Putamen (tissue), 1 donor: Measurements from ENCODE around the gene DNAJB4.
A peak's percentile ranks its signal among the peaks of the same experiment; 100 is the strongest.
"Not testable (repeated sequence)": the region's sequence is repeated elsewhere in the genome, so short reads cannot be mapped to it uniquely, and the experiment has no call there.

Source experiments
- DNase-seq: peaks from one replicate; pipeline ENCODE4 v3.0.0-alpha.2; 2016; ENCODE audit warnings: low spot score

The DNAJB4 gene

DNA sequence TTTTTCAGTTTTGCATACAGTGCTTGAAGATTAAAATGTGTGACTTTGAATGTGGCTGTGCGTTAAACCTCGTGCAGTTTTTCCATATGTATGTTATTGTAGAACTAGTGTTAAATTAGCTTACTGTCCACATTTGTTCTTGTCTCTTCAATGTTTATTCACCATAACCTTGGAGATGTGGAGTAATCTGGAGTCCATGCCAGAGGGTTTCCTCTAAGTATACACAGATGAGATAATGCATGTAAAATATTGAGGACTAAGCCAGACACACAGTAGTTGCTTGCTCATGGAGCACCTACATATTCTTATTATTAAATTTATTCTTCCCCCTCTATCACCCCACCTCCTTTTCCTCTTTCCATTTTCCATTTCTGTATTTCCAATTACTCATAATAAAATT lies 33.3 kb downstream of the DNAJB4 start:
- DNase-seq = no peak

DNA sequence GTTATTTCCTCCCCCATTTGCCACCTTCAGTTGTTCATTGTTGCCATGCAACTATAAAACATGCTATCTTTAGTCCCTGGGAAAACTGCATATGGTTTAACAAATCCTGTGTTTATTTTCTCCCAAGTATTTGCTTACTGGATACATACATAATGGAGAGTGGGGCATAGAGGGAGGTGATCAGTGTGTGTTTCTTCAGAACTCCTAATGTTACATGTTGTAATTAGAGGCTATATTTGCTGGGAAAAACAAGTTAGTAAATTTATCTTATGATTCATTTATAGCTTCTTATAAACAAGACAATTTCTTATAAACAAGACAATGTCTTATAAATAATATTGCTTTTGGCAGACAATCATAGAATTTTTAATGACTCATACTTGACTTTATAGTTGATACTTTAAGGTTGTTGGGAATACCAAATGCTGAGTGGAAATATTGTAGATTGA lies 33.8 kb downstream of the DNAJB4 start:
- DNase-seq = no peak

DNA sequence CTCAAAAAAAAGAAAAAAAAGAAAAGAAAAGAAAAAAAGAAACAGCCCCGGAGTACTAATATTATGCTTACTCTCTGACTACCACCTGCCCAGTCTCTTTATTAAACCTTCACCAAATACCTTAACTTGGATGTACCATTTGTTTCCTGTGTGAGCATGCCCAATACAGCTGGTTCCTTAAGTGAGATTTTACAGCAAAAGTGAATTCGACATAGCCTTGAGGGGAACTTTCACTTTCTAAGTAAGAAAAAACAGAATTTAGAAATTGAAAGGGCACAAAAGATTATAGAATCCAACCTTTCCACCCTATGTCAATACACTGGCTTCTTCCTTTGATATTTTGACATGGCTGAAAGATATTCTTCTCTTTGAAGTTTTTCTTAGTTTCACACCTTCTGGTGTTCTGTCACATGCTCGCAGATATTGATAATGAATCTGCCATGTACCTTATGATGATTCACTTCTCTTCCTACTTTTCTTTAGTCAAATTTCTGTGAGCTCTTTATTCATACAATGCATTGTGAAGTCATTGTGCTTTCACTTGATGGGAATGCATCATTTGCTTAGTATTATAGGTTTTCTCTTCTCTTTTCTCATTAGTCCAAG lies 35.8 kb downstream of the DNAJB4 start:
- no peak for DNase-seq

DNA sequence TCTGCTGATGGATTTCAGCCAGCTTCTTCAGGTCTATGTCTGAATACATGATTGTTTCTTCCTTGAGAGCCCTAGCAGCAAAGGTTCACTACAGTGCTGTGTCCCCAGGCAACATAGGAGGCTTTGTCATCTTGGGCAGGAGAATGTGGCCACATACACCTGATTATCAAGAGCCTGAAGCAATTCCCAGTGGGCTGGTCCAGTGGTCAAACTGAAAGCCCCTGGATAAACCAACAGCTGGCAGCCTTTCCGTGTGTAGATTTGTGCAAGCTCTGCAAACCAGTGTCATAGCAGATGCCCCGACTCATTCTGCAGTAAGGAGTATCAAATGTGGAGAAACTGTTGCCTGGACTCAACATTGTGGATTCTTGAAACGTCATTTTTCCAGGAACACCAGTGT lies 38.7 kb downstream of the DNAJB4 start:
- no peak for DNase-seq

DNA sequence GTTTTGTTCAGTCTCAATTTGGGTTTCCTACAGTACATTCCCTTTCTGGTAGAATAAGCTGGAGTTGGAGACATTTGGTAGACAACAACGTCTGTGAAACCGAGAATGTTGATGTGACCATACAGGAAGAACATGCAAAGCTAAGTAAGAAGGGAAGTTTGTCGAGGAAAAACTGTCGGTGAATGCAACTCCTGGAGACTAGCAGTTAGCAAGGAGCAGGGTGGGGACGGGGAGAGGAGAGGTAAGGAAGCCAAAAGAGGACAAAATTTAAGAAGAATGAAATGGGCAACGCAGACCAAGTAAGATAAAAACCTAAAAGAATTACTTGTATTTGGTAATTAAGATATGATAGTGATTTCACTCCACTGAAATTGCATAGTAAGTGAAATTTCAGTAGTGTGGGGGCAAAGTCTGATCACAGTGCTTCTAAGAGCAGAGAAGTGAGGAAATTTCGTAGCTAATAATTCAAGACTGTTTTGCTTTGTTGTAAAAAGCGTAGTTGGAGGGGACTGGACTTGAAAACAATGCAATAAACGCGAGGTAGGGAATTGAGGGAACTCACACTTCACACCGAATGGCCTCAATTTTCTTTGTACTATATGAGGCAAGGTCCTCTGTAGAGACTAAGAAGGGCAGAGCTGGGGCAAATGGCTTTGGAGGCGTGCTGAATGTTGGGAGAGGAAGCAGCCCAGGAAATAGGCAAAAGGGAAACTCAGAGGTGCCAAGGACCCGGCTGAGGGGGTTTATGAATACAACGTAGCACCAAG lies 40.2 kb downstream of the DNAJB4 start:
- DNase-seq = no peak

DNA sequence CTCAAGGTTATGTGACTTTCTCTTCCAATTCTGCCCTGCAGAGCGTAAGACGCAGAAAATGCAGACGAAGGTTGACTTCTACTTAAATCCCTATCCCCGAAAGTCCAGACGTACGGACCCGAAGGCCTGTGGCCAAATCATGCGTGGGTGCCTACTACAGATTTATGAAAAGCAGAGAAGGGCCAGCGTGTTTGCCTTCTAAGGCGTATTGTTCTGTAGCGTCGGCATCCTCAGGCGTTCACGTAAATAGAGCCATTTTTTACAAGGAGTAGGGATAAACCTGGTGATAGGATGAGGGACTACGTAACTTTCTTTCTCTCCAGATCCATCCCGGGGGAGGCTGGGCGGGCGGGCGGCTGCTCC lies 40.8 kb downstream of the DNAJB4 start:
- DNase-seq = no peak

DNA sequence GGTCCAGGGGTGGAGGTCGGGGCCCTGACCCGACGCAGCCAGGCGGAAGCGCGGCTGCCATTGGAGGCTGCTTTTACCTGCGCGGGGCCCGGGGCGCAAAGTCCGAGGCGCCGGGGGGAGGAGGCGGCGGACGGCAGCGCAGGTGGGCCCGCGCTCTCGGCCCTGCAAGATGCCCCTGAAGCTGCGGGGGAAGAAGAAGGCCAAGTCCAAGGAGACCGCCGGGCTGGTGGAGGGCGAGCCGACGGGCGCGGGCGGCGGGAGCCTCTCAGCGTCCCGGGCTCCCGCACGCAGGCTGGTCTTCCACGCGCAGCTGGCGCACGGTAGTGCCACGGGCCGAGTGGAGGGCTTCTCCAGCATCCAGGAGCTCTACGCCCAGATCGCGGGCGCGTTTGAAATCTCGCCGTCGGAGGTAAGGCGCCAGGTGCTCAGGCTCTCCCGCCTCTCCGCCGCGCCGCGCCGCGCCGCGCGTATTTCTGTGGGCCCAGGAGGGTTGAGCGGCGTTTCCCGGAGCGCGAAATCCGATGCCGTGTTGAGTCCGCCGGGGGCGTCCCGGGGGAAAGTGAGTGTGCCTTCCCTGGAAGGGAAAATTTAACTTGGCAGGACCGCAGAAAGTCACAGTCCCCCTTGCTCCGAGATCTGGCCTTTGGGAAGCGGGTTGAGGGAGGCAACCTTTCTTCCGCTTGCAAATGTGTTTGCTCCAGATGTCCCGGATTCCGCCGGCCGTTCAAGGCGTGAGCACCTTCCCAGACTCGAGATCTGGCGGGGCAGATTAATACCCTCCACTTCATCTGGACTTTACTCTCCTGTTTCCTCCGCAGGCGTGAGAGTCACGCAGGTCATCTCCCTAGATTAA lies 41.4 kb downstream of the DNAJB4 start, which contains the start of gene GIPC2:
Gene GIPC2, plus strand, starts transcription at position 41 of the 853 bp plus-strand sequence. Its CDS starts 129 bp downstream, at position 170.
- no peak for DNase-seq

DNA sequence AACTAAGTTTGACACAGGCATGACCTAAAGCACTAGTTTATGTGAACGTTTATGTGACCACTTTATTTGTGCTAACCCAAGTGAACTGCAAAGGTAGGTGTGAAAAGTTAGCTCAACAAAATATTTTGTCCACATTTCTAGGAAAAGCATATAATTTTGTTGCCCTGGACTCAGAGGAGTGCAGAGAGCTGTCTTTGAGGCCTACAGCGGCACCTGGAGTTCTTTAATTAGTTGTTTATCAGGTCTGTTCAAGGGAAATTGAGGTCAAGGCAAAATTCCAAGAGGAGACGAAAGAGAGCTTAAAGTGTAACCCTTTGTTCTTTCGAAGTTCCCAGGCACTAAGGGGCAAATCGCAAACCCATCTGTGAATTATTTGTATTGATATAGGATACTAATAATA lies 42.4 kb downstream of the DNAJB4 start:
- no peak for DNase-seq

DNA sequence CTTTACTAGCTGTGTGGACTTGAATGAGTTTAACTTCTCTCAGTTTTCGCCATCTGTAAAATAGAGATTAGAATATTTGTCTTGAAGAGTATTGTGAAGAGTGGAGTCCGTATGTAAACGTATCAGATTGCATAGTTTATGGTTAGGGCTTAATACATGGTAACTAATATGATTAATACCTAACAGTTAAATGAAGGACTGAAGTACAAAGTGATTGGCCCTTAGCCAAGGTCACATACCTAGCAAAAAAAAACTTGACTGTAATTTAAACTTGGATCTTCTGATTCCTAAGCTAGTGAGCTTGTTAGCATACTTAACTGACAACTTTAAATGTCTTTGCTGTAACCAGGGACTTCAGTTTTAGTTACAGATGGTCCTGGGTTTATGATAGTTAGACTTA lies 42.9 kb downstream of the DNAJB4 start:
- no peak for DNase-seq

DNA sequence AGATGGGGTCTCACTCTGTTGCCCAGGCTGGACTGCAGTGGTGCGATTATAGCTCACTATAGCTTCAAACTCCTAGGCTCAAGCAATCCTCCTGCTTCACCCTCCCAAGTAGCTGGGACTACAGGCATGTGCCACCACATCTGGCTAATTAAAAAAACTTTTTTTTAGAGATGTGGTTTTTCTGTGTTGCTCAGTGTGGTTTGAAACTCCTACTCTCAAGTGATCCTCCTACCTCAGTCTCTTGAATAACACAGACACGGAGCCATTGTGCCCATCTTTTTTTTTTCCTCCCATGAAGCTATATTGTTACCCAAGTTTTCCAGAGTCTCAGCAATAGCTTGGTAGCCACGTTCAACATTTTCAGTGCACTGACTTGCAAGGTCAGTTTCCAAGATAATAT lies 43.7 kb downstream of the DNAJB4 start:
- DNase-seq = no peak

DNA sequence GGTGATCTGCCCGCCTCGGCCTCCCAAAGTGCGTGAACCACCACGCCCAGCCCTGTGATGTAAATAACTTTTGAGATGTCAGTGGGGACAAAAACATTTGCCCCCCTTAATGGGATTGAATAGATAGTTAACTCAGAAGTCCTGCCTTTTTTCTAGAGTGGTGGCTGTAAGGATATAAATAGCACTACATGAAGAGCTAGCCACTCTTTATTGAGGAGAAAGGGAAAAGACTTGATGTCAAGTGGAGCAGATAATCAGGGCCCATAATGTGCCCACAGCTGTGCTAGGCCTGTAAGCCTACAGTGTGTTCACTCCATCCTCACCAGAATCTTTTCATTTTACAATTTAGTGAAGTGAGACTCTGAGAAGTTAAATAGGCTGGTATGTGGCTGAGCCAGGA lies 44.7 kb downstream of the DNAJB4 start:
- no peak for DNase-seq

DNA sequence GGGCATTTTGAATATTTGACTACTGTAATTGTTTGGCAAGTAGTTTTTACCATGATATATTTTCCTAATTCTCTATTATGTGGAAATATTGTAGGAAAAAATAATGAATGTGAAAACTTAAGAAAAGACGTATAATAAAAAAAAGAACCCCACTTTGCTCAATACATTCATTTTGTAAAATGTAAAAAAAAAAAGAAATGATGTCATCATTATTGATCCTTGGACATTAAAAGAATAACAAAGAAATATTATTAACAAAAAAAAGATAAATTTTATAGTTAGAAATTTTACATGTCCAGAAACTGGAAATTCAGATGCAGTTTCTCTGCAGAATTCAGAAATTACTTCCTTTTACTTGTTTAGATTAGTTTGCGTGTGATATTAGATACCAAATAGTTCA lies 46.3 kb downstream of the DNAJB4 start:
- DNase-seq = no peak

DNA sequence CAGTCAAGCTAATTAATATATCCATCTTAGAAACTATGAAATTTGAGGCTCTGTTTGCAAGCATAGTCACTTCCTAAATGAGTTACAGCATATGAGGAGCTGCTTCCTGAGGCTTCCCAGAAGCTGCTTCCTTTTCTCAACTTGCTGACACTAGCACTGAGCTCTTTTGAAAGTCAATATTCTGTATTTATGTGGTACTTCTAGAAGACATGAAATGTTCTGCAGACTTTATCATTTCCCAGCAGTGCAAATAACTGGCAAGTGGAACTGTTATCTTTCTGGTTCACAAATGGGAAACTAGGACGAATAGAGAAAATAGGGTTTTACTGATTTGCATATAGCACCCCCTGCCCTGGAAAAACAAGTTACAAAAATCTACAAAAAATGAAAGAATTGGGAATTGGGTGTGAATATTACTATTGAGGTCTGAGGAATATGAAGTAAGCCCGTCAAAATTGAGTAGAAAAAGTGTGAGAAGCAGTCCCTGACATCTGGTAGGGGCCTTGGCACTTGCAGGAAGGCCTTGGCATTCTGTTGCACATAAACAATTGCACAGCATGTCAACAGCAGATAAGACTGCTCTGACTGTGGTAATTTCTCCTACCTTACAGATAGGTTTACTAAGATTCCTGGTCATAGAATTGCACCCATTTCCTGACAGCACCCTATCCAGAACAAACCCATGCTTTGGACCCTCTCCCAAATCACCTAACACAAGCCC lies 48.1 kb downstream of the DNAJB4 start:
- no peak for DNase-seq

DNA sequence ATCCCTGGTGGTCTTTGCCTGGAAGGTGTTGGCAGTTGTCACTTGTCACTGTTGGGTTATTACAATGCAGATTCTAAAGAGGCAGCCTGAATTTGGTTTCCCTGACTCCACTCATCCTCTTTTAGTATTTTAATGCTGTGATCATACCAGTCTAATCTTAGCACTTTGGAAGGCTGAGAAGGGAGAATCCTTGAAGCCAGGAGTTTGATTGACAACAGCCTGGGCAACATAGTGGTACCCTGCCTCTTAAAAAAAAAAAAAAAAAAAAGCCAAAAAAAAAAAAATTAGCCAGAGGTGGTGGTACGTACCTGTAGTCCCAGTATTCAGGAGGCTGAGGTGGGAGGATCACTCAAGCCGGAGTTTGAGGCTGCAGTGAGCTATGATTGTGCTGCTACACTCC lies 48.8 kb downstream of the DNAJB4 start:
- DNase-seq = no peak

DNA sequence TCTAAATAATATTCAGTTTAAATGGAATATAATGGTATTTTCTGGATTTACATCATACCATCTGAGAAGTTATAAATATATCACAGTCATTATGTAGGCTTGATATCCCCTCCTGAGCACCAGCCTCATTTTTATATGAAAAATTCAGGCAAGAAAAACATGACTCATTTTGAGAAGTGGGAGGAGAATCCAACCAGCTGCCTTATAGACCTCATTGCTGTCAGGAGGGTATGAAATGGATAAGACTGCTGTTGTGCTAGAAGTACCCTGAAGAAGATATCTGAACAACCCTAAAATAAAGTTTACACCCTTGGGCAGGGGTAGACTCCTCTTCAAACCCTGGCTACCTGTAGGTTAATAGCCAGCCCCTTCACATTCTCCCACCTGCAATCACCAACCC lies 49.8 kb downstream of the DNAJB4 start:
- DNase-seq = peak; percentile 23

DNA sequence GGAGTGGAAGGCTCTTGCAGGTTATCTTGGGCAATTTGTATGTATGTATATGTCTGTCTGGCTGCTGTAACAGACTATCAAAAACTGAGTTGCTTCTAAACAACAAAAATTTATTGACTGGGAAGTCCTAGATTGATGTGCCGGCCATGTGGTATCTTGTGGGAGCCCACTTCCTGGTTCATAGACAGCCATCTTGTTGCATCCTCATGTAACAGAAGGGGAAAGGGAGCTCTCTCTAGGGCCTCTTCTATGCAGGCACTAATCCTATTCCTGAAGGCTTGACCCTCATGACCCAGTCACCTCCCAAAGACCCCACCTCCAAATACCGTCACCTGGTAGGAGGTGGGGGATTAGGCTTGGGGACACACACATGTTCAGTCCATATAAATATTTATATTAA lies 50.2 kb downstream of the DNAJB4 start:
- DNase-seq = no peak

DNA sequence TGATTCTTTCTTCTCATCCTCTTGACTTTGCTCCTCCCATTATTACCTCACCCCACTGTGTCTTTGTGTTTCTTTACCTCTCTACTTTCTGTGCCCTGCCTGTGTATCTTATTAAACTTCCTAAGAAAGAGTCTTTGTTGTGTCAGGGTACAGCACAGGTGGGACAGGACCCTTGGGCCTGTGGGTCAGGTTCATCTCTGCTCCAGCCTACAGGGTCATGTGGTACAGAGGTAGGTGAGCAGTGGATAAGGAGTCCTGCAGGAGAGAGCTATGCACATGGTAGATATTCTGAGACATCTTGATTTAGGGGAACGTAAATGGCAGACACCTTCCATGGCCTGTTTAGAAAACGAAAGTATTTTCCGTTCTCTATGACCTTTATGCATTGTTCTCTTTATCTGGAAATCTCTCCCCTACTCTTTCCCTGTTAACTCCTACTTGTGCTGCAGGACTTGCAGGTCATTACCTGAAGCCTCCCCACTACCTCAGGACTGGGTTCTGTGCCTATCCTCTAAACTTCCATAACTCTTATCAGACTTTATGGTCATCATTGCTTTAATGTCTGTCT lies 50.9 kb downstream of the DNAJB4 start:
- no peak for DNase-seq

DNA sequence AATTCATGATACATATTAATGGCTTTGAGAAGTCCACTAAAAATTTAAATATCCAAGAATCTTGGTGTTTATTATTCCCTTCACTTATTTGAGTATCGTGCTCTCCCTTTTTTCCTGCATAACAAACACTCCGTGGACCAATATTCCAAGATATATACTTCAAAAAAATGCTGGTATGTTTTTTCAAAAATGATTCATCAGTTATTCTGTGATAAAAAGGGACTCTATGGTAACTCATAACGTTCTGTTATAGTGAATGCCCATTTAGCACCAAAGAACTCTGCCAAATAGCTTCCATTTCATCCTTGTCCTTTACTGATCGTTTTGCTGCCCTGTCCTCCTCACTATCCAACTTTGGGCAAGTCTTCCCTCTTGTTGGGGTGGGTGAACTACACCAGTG lies 53.9 kb downstream of the DNAJB4 start:
- no peak for DNase-seq

DNA sequence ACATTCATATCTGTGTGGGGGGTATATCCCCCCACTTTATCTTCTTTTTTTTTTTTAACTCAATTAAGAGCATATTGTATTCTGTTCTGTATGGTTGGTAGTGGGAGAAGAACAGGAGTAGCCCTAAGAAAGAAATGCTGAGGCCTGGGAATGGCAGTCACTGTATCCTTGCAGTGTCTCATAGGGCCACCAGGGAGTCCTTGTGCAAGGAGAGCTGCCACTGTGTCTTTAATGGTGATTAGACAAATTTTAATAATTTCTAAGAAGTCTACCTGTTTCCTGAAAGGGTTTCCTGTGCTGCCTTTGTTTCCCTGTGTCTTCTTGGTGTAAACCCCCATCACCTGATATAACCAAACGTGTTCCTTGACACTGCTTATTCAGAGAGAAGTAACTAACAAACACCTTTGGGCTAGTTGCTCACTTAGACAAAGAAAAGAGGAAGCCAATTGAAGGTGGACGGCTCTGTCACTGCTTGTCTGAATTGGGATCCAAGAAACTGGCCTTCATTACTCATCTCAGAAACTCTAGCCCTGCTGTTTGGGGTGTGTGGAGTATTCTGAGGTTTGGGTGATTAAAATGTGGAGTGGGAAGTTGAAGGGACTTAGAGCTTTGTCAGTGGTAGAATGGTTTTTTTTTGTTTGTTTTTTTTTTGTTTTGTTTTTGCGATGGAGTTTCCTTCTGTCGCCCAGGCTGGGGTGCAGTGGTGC lies 56.3 kb downstream of the DNAJB4 start:
- DNase-seq = no peak

DNA sequence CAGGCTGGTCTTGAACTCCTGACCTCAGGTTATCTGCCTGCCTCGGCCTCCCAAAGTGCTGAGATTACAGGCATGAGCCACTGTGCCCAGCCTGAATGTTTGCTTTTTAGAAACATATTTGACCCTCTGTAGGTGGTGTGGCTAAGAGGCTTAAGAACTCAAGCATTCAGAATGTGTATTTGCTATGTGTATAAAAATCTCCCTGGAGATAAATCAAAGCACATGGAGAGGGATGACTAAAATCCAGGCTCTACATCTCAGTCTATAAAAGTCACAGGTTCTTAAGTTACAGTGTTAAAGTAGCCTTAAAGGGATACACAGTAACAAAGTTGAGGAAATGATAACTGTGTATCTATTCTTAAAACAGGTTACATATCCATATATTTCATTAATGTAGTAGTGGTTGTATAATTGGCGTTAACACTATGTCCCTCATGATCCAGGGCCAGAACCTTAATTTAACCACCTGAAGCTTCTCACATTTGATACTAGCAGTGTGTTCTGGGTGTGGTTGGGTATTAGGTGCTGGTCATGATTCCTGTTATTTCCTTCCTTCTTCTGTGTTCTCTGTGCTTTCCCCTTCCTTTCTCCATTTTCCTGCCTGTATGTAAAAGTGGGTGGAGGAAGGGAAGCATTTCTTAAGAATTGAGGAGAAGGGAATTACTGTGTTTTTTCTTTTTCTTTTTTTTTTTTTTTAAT lies 57.2 kb downstream of the DNAJB4 start:
- DNase-seq = no peak

DNA sequence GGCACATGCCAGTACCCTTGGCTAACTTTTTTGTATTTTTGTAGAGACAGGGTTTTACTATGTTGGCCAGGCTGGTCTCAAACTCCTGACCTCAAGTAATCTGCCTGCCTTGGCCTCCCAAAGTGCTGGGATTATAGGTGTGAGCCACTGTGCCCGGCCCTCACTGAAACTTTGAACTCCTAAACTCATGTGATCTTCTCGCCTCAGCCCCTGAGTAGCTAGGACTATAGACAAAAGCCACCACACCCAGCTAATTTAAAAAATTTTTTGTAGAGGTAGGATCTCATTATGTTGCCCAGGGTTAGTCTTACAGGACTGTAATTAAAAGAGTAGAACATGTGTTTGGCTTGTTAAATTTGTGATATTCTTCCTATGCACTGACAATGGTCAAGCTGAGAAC lies 60.1 kb downstream of the DNAJB4 start:
- DNase-seq = not testable (repeated sequence)
